Left ventricle myocardium superior (tissue), 1 donor: ENCODE measurements around the gene MTHFR. TPM values are rescaled to one million over a fixed set of nuclear protein-coding genes. Genes with fewer than 3 reads are reported as not detected.

Experiments used
- ATAC-seq: fragments of 200-7000 bp; cut with Tn5 transposase; one replicate; pipeline ENCODE4 v1.9.1; 2020; ENCODE audit warnings: mild to moderate bottlenecking, moderate library complexity
- DNase-seq: peaks from one replicate; pipeline ENCODE4 v3.0.0-alpha.2; 2020
- intact Hi-C: fragments of 100-400 bp; cut with micrococcal nuclease; formaldehyde crosslinking; loops from one replicate; pipeline ENCODE4 v1.11.0; 2022
- total RNA-seq: library from RNA; stranded (reverse); fragmentation: NEBNext Ultra II Directional; extraction: Animal tissue kit (Norgen Biotek cat#: 25700); gene quantifications from one replicate; pipeline ENCODE4 v1.2.1, GENCODE V29; 2021
- donor health status: DM: no; HTN: yes; CAD: no; lungs with severe emphysema.

MTHFR gene
- total RNA-seq, 1 donor from 2014 or later: 37.9 TPM

DNA sequence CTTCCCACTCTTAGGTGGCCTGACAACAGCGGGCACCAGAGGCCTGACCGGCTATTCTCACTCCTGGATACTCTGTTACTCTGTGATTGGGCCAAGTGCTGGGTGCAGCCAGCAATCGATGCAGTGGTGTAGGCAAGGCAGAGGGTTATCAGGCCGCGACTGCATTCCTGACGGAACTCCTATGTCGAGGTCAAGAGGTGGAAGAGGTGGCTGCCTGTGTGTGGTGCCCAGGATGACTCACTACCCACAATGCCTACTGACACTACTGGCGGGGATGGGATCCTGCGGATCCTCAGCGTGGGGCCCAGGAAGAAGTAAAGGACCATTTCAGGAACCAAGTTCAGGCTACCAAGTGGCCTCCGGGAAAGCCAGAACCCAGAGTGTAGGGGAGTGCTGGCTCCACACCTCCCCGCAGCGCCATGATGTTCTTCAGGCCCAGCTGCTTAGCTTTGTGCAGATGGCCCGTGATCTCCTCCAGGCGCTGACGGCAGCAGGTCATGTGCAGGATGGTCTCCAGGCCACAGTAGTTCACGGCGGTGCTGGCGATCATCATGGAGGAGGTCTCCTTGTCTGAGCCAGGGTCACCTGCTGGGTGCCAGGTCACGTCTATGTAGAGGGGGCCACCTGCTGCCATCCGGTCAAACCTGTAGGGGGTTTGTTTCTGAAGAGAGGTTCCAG, 4.9 kb downstream of the MTHFR start:
- ATAC-seq (no peak), DNase-seq (no peak)
- intact Hi-C loops: no loop called here

DNA sequence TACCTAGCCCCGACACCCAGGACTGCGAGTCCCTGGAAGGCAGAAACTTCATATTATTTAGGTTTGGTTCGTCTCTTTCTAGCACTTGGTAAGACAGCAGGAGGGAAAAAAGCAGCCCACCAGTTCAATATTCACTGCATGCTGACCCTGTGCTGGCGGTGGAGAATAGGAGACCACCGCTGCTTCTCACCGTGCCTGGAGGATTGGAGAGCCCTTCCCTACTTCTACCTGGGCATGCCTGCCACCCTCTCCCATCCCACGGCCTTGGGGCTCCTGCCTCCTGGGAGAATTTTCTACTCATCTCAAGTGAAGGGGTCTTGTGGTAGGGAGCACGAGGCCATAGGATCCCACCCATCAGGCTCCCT, 5.4 kb downstream of the MTHFR start:
- DNase-seq: no peak

GRCh38 chr1:11799896-11800295, 5.9 kb downstream of the MTHFR start:
- ATAC-seq: no peak
- DNase-seq: no peak
- intact Hi-C loops: no loop called here

More for the DNA sequence above, 5.4 kb downstream of the MTHFR start:
- intact Hi-C loops: no loop called here
- ATAC-seq: no peak

GRCh38 chr1:11799099-11799498, 6.7 kb downstream of the MTHFR start:
- intact Hi-C loops: no loop called here
- DNase-seq (no peak), ATAC-seq (no peak)

GRCh38 chr1:11797525-11798216, 8.1 kb downstream of the MTHFR start:
- DNase-seq: peak; percentile 80
- intact Hi-C loops: no loop called here
- ATAC-seq: peak; percentile 31

- ATAC-seq (peak; percentile 64), DNase-seq (peak; percentile 79)
- intact Hi-C loops: no loop called here
Observed at GRCh38 chr1:11796036-11796828, 9.5 kb downstream of the MTHFR start.

DNA sequence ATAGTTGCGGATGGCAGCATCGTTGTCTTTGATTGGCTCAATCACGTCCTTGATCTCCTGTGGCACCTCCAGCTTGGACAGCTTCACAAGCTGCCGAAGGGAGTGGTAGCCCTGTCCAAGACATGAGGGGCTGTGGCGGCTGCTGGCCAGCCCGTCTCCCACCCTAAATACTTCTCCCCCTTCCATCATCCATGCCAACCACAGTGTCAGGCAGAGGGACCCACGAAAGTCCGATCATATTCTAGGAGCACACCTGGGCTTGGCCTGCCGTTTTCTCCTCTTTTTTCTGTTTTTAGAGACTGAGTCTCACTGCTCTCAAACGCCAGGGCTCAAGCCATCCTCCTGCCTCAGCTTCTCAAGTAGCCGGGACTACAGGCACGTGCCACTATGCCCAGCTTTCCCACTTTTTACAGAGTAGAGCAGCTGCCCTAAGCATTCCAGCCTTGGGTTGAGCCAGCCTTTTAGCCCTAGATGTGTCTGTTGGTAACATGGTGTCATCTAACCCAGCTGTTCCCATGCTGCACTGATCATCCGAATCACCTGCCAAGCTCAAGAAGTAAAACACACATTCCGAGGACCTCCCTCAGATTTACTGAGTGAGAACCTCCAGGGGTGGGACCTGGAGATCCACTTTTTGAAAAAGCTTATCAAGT, 10.4 kb downstream of the MTHFR start:
- intact Hi-C loops: no loop called here
- no peak for DNase-seq
- ATAC-seq: no peak

DNA sequence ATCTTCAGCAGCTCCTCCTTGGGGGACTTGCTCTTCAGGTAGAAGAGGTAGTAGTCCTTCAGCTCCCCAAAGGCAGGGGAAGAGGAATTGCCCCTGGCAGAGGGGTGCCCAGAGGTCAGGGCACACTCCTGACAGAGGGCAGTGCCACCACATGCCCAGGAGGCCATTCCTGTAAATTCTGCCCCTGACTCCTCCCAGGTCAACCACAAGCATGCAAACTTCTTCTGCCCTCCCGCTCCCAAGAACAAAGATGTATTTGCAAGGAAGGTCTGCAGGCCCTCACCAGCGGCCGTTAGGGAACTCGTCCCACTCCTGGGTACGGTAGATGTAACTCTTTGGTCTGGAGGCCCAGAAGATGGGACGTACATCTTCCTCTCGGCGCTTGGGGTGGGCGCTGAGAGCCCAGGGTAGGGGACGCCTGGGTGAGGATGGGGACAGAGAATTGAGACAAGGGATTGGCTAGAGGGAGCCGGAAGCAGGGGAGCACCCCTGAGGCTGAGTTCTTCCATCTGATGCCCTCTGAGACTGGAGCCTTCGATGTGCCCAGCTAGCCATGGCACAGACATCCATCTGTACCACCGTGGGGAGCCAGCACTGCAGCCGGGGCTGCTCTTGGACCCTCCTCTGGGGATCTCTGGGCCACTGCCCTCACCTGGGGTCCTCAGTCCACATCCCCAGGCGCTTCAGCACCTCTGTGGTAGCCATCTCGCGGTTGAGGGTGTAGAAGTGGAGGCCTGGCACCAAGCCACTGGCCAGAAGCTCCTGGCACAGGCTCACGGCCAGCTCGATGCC, 11.1 kb downstream of the MTHFR start:
- peak; percentile 65 for DNase-seq
- ATAC-seq: no peak
- intact Hi-C loops: no loop called here

GRCh38 chr1:11793819-11794218, 11.9 kb downstream of the MTHFR start:
- DNase-seq (no peak), ATAC-seq (no peak)
- intact Hi-C loops: no loop called here

DNA sequence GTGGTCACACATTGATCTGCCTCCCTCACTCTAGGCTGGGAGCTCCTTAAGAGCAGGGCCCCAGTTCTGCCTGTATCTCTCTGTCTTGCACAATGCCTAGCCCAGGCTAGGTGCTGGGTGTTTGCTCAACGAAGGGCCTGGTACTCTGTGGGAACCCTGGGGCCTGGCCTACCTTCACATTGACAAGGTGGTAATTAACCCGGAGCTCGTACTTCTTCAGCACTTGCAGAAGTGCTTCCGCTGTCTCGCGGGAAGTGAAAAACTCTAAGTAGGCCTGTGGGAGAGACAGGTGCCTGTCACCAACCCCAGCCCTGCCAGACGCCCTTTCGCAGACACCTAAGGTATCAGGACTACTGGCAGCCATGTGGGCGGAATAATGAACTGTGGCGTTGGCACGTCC, 13.7 kb downstream of the MTHFR start:
- ATAC-seq (peak; percentile 40), DNase-seq (peak; percentile 79)
- intact Hi-C loops: no loop called here

- ATAC-seq (peak; percentile 77), DNase-seq (peak; percentile 92)
- intact Hi-C loops: no loop called here
Observed at GRCh38 chr1:11790880-11791715, 14.7 kb downstream of the MTHFR start.

DNA sequence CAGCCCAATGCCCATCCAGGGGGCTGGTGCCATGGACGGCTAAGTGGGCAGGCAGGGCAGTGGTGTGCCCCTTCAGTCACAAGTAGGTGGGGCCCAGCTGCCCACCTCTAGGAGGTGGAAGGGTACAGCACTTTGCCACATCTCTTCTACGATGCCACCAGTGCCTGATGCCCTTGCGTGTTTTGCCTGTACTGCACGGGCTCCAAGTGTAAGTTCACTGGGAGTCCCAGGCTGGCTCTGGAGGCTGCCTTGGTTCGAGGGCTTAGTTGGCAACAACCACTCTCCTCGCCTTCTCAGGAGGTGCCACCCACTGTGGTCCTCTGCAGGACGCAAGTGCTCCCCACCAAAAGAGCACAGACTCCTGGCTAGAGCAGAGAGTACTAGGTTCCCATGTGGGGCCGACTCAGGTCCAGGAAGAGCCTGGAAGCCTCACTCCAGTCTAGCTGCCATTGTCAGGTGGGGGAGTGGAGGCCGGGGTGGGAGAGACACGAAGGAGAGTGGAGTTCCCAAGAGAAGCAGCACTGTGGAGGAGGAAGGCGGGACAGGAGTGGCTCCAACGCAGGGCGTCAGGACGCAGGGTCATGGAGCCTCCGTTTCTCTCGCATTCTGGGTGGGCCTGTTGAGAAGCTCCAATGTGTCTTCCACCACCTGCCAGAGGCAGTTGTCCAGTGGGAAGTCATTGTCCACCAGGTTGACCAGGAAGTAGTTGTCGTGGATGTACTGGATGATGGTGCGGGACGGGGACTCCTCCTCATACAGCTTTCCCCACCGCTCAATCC, 15.5 kb downstream of the MTHFR start:
- DNase-seq: peak; percentile 36
- intact Hi-C loops: no loop called here
- ATAC-seq: no peak

- ATAC-seq (no peak), DNase-seq (peak; percentile 35)
- intact Hi-C loops: no loop called here
Observed at GRCh38 chr1:11789126-11790067, 16.4 kb downstream of the MTHFR start.

GRCh38 chr1:11788549-11789053, 17.2 kb downstream of the MTHFR start:
- peak; percentile 42 for DNase-seq
- intact Hi-C loops: no loop called here

GRCh38 chr1:11787804-11788436, 17.8 kb downstream of the MTHFR start:
- peak; percentile 46 for DNase-seq
- ATAC-seq: no peak
- intact Hi-C loops: no loop called here

More at GRCh38 chr1:11788549-11789053, 17.2 kb downstream of the MTHFR start:
- no peak for ATAC-seq
